IMR-90 (cell line): ENCODE data around the gene CTCF. TPM values are rescaled to one million over a fixed set of nuclear protein-coding genes. Genes with fewer than 3 reads are reported as not detected.

Experiments
- ATAC-seq: fragments of 200-7000 bp; cut with Tn5 transposase; 2 replicates; pipeline ENCODE4 v1.9.1; 2020; ENCODE audit warnings: low read depth, mild to moderate bottlenecking, moderate library complexity
- BruUV-seq: library from RNA; stranded (reverse); fragments of 400-500 nt; replicated peaks from 2 replicates; lab custom pipeline; 2021; lab: Mats Ljungman, UMichigan
- CTCF ChIA-PET: fragments of 300-600 bp; formaldehyde crosslinking; extraction: SDS; loops from one replicate; lab custom pipeline; 2021; ENCODE audit warnings: antibody characterized with exemption; lab: Yijun Ruan, JAX
- POLR2A ChIA-PET: fragments of 300-600 bp; sonication (Branson Sonifier 250); formaldehyde crosslinking; loops from one replicate; lab custom pipeline; 2022; ENCODE audit warnings: antibody characterized with exemption; ENCODE audit not compliant: unreplicated experiment; lab: Charles Lee
- DNase-seq: peaks from one replicate; pipeline ENCODE4 v3.0.0; 2013
- H2AFZ ChIP-seq: replicated peaks from 2 replicates; pipeline ENCODE3; 2013; ENCODE audit warnings: low read length, mild to moderate bottlenecking; ENCODE audit not compliant: poor library complexity
- H2AK5ac ChIP-seq: 2 replicates; pipeline ENCODE4 v1.6.1; 2013; ENCODE audit warnings: low read depth, low read length, inconsistent platforms
- H2AK9ac ChIP-seq: replicated peaks from 2 replicates; pipeline ENCODE3; 2013; ENCODE audit warnings: mild to moderate bottlenecking, low read depth, low read length, moderate library complexity; ENCODE audit not compliant: poor library complexity
- H2BK120ac ChIP-seq: 2 replicates; pipeline ENCODE4 v1.6.1; 2013; ENCODE audit warnings: low read depth, low read length, inconsistent platforms
- H2BK15ac ChIP-seq: 3 replicates; pipeline ENCODE4 v1.6.1; 2013; ENCODE audit warnings: low read depth, low read length, inconsistent platforms
- H2BK20ac ChIP-seq: 2 replicates; pipeline ENCODE4 v1.6.1; 2013; ENCODE audit warnings: low read depth, mild to moderate bottlenecking, inconsistent platforms, low read length, moderate library complexity
- H2BK5ac ChIP-seq: 2 replicates; pipeline ENCODE4 v1.6.1; 2013; ENCODE audit warnings: mild to moderate bottlenecking, low read depth, low read length, inconsistent platforms; ENCODE audit not compliant: poor library complexity, severe bottlenecking
- H3K14ac ChIP-seq: replicated peaks from 2 replicates; pipeline ENCODE4 v1.6.1; 2013; ENCODE audit warnings: low read depth, low read length, inconsistent platforms
- H3K18ac ChIP-seq: 2 replicates; pipeline ENCODE4 v1.6.1; 2013; ENCODE audit warnings: low read depth, low read length, control low read depth
- H3K23ac ChIP-seq: 2 replicates; pipeline ENCODE4 v1.6.1; 2013; ENCODE audit warnings: low read depth, low read length, inconsistent platforms
- H3K27ac ChIP-seq: 2 replicates; pipeline ENCODE4 v1.5.1; 2013; ENCODE audit warnings: mild to moderate bottlenecking, control low read depth, low read length; ENCODE audit not compliant: insufficient read depth
- H3K27me3 ChIP-seq: 2 replicates; pipeline ENCODE4 v1.6.1; 2013; ENCODE audit warnings: low read length; ENCODE audit not compliant: control insufficient read depth, insufficient read depth
- H3K36me3 ChIP-seq: 2 replicates; pipeline ENCODE4 v1.6.1; 2013; ENCODE audit warnings: low read length, mixed read lengths; ENCODE audit not compliant: control insufficient read depth, insufficient read depth
- H3K4ac ChIP-seq: 2 replicates; pipeline ENCODE4 v1.6.1; 2013; ENCODE audit warnings: low read depth, low read length, inconsistent platforms
- H3K4me1 ChIP-seq: 2 replicates; pipeline ENCODE4 v1.6.1; 2013; ENCODE audit warnings: low read length, mixed read lengths; ENCODE audit not compliant: control insufficient read depth, insufficient read depth
- H3K4me2 ChIP-seq: 2 replicates; pipeline ENCODE4 v1.6.1; 2013; ENCODE audit warnings: low read depth, mild to moderate bottlenecking, control low read depth, low read length, moderate library complexity
- H3K4me3 ChIP-seq: 2 replicates; pipeline ENCODE4 v1.5.1; 2013; ENCODE audit warnings: low read depth, mild to moderate bottlenecking, control low read depth, low read length, moderate library complexity; ENCODE audit not compliant: insufficient read depth
- H3K56ac ChIP-seq: 2 replicates; pipeline ENCODE4 v1.6.1; 2013; ENCODE audit warnings: low read length, inconsistent platforms; ENCODE audit not compliant: insufficient read depth; ENCODE audit errors: extremely low read depth
- H3K79me1 ChIP-seq, 2 experiments: 2 replicates each; pipeline ENCODE4 v1.6.1; 2013; ENCODE audit warnings: low read length in 2 of 2, inconsistent platforms in 1 of 2, low read depth in 1 of 2
- H3K9ac ChIP-seq: 2 replicates; pipeline ENCODE4 v1.6.1; 2013; ENCODE audit warnings: low read depth, low read length, control low read depth
- H3K9me1 ChIP-seq: 2 replicates; pipeline ENCODE4 v1.6.1; 2013; ENCODE audit warnings: low read length, inconsistent platforms; ENCODE audit not compliant: insufficient read depth
- H3K9me3 ChIP-seq: 2 replicates; pipeline ENCODE4 v1.6.1; 2013; ENCODE audit warnings: low read length; ENCODE audit not compliant: control insufficient read depth, insufficient read depth
- H4K20me1 ChIP-seq: 2 replicates; pipeline ENCODE4 v1.6.1; 2013; ENCODE audit warnings: low read length, inconsistent platforms; ENCODE audit not compliant: insufficient read depth
- H4K5ac ChIP-seq: 2 replicates; pipeline ENCODE4 v1.6.1; 2013; ENCODE audit warnings: mild to moderate bottlenecking, low read depth, low read length, control low read depth
- H4K8ac ChIP-seq, 2 experiments: 2 replicates each; pipeline ENCODE4 v1.6.1; 2013; ENCODE audit warnings: low read depth in 2 of 2, low read length in 2 of 2, control low read depth in 1 of 2, inconsistent platforms in 1 of 2
- H4K91ac ChIP-seq: 2 replicates; pipeline ENCODE4 v1.6.1; 2013; ENCODE audit warnings: low read depth, low read length, inconsistent platforms; ENCODE audit not compliant: insufficient read depth
- BHLHE40 ChIP-seq: fragments of 150-350 bp; IDR thresholded peaks from 2 replicates; pipeline ENCODE4 v1.6.1; 2016; ENCODE audit warnings: mild to moderate bottlenecking, low read depth, low read length
- FOS ChIP-seq: fragments of 150-350 bp; IDR thresholded peaks from 2 replicates; pipeline ENCODE4 v1.6.1; 2016; ENCODE audit warnings: low read depth, low read length
- MAFK ChIP-seq: IDR thresholded peaks from 2 replicates; pipeline ENCODE4 v1.6.1; 2012; ENCODE audit warnings: low read depth, low read length, improper control_type of control experiment
- MAZ ChIP-seq: IDR thresholded peaks from 2 replicates; pipeline ENCODE4 v1.6.1; 2012; ENCODE audit warnings: low read depth, mild to moderate bottlenecking, low read length, improper control_type of control experiment, moderate library complexity, borderline replicate concordance
- MXI1 ChIP-seq: IDR thresholded peaks from 2 replicates; pipeline ENCODE4 v1.6.1; 2012; ENCODE audit warnings: low read depth, mild to moderate bottlenecking, low read length, moderate library complexity, borderline replicate concordance
- NFE2L2 ChIP-seq: fragments of 150-350 bp; IDR thresholded peaks from 2 replicates; pipeline ENCODE4 v1.6.1; 2016; ENCODE audit warnings: low read depth, mild to moderate bottlenecking, low read length
- POLR2A ChIP-seq: IDR thresholded peaks from 2 replicates; pipeline ENCODE4 v1.6.1; 2012; ENCODE audit warnings: mild to moderate bottlenecking, low read depth, low read length
- RFX5 ChIP-seq: IDR thresholded peaks from 2 replicates; pipeline ENCODE4 v1.8.0; 2012; ENCODE audit warnings: low read depth, mild to moderate bottlenecking, low read length, moderate library complexity
- USF2 ChIP-seq: fragments of 150-350 bp; IDR thresholded peaks from 2 replicates; pipeline ENCODE4 v1.6.1; 2017; ENCODE audit warnings: mild to moderate bottlenecking, antibody characterized with exemption, low read length, low read depth
- WGBS, 2 experiments: methylation state at CpG; one replicate each; pipeline versions ENCODE4 v1.1.5 to v1.1.7; 2013; ENCODE audit warnings: missing lambda C conversion rate in 2 of 2; ENCODE audit not compliant: insufficient read length in 1 of 2; ENCODE audit errors: extremely low coverage in 2 of 2; 5-methylcytosine and 5-hydroxymethylcytosine counted together
- dilution Hi-C: fragments of 300-500 bp; cut with HindIII; formaldehyde crosslinking; loops from one replicate; pipeline ENCODE4 v1.14.3; 2018; ENCODE audit warnings: low sequenced_read_pairs; ENCODE audit not compliant: unreplicated experiment
- in situ Hi-C: fragments of 300-500 bp; cut with MboI; formaldehyde crosslinking; loops from 3 replicates; pipeline ENCODE4 v1.14.3; 2019; ENCODE audit warnings: low sequenced_read_pairs, inconsistent platforms, mixed read lengths
- intact Hi-C: fragments of 100-400 bp; cut with micrococcal nuclease; formaldehyde crosslinking; loops from 2 replicates; pipeline ENCODE4 v1.10.0; 2022
- polyA plus RNA-seq, 3 experiments: library from polyadenylated mRNA; depleted of rRNA; stranded (reverse); fragments of >200 nt; gene quantifications; 2 replicates each; pipeline ENCODE4 v1.2.3, GENCODE V29; 2012; ENCODE audit warnings: low replicate concordance in 1 of 3
- total RNA-seq: library from RNA; depleted of rRNA; stranded (reverse); fragments of >200 nt; gene quantifications from 2 replicates; pipeline ENCODE4 v1.2.3, GENCODE V29; 2012
- TF ChIP-seq, protein P1 (sequence below): conservative IDR thresholded peaks from 2 replicates; pipeline ENCODE4 v1.5.1; 2012; ENCODE audit warnings: mild to moderate bottlenecking, low read depth, low read length, improper control_type of control experiment

CTCF gene
- total and polyA plus RNA-seq, 2 of the 4 experiments (the other 2 are of a cell fraction): 16.1 to 22.8 TPM

GRCh38 chr16:67561824-67562525 lies 351 bp upstream of the CTCF start:
- Histone ChIP-seq H3K79me1 (peaks cover 10 to 43% of the 10 kb centered on the region in 2 experiments), H3K56ac (peak overlapping the region; percentile 53), H3K23ac (peak overlapping the region; percentile 14; the same call in 1 of the 2 replicates), H2AK5ac (peak overlapping the region; percentile 27), H3K27me3 (no peaks in the 10 kb centered on the region), H3K9me3 (no peaks in the 10 kb centered on the region), H3K9ac (peak overlapping the region; percentile 74), H4K8ac (peak overlapping the region; percentile 70 to 81), H4K5ac (peak overlapping the region; percentile 52; the same call in 1 of the 2 replicates), H2BK20ac (no peak overlapping the region), H3K4me2 (peak overlapping the region; percentile 91), H4K91ac (peak overlapping the region; percentile 53; the same call in 1 of the 2 replicates), H3K4me1 (peaks cover 5% of the 10 kb centered on the region), H2AFZ (peak overlapping the region; percentile 98), H3K4ac (peak overlapping the region; percentile 86), H3K14ac (peak overlapping the region; percentile 84), H2AK9ac (peak overlapping the region; percentile 73), H3K4me3 (peak overlapping the region; percentile 95), H3K36me3 (no peaks in the 10 kb centered on the region), H2BK5ac (peak overlapping the region; percentile 89), H3K9me1 (peaks cover 5% of the 10 kb centered on the region), H2BK15ac (no peak overlapping the region), H3K27ac (peak overlapping the region; percentile 72), H4K20me1 (peaks cover 20% of the 10 kb centered on the region), H3K18ac (peak overlapping the region; percentile 53), H2BK120ac (peak overlapping the region; percentile 31; the same call in 1 of the 2 replicates)
- 1% methylated on average over 39 of the region's 76 CpGs; no CpG with 5 or more reads in 1 of the 2 experiments for WGBS, 2 experiments
- BruUV-seq: no TSS peak
- peak; percentile 86 for TF ChIP-seq BHLHE40
- TF ChIP-seq FOS: 0 out of 2 replicates have a peak, but pooled peaks have one; percentile 10
- no peak for TF ChIP-seq NFE2L2
- TF ChIP-seq MAFK: no peak
- TF ChIP-seq, protein P1, sequence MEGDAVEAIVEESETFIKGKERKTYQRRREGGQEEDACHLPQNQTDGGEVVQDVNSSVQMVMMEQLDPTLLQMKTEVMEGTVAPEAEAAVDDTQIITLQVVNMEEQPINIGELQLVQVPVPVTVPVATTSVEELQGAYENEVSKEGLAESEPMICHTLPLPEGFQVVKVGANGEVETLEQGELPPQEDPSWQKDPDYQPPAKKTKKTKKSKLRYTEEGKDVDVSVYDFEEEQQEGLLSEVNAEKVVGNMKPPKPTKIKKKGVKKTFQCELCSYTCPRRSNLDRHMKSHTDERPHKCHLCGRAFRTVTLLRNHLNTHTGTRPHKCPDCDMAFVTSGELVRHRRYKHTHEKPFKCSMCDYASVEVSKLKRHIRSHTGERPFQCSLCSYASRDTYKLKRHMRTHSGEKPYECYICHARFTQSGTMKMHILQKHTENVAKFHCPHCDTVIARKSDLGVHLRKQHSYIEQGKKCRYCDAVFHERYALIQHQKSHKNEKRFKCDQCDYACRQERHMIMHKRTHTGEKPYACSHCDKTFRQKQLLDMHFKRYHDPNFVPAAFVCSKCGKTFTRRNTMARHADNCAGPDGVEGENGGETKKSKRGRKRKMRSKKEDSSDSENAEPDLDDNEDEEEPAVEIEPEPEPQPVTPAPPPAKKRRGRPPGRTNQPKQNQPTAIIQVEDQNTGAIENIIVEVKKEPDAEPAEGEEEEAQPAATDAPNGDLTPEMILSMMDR: 0 out of 2 replicates have a peak, but pooled peaks have one; percentile 4
- TF ChIP-seq RFX5: no peak
- TF ChIP-seq MAZ: peak; percentile 90; the same call in 1 of the 2 replicates
- peak; percentile 94 for TF ChIP-seq MXI1
- TF ChIP-seq POLR2A: no peak
- peak; percentile 83 for TF ChIP-seq USF2
- POLR2A ChIA-PET: interaction anchor here (0.6 kb wide), 1 partner anchor 78 kb away, joined by 3 read pairs; no protein-coding TSS in a partner anchor
- CTCF ChIA-PET: interaction anchor here (0.7 to 2.2 kb wide), 10 partner anchors 10 to 112 kb away, joined by 3 to 11 read pairs (median 4); partner anchors contain the start of genes ACD, ATP6V0D1, CARMIL2 and PARD6A
- dilution Hi-C loops (no loop called here), intact Hi-C loops (loop anchor here (1.0 to 5.0 kb wide), 4 partner anchors 35 to 375 kb away; partner anchors contain the start of gene PSMB10), in situ Hi-C loops (no loop called here)
- DNase-seq: peak; percentile 95
- peak; percentile 86 for ATAC-seq
